ENCODE data around the gene PRADC1.
A peak's percentile ranks its signal among the peaks of the same experiment; 100 is the strongest.

The PRADC1 gene

DNA sequence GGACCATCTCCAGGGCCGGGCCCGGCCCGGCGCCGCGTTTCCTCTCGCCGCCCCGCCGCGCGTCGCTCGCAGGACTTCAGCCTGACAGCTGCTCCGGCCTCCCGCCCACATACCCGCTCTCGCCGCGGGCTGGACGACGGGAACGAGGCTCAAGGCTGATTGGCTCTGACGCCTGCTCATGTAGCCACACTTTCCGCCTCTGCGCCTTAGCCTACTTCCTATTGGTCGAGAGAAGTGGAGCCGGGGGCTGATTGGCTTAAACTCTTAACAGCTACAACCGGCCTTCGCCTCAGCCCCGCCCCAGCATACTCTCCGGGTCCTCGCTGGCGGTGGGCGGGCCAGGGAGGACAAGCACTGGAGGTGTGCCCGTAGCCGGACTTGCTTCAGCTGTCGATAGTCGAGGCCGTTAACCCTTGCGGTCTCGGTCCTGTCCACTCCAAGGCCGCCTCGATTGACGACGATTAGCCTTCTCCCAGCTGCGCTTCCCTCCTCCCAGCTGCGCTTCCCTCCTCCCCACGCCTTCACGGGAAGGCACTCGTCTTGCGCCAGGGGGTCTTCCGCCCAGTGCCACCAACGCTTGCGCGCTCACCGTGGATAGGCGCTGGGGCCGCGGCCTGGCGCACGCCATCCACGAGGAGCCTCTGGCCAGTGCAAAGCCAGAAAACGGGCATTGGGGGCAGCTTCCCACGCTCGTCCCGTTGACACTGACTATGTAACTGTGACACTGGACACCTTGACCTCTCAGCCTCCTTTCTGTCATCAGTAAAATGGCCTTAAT lies at the start of gene PRADC1:
Gene PRADC1 (minus strand): TSS at position 86 of the 778 bp plus-strand sequence. CDS start 79 bp downstream, at position 7.
- no peak for TF ChIP-seq CEBPB (IDR thresholded peaks at IDR 0.05)
- TF ChIP-seq USF1 (IDR thresholded peaks at IDR 0.05), result no peak
- TF ChIP-seq TCF12 (IDR thresholded peaks at IDR 0.05; ENCODE audit: low read depth), result no peak
- TF ChIP-seq, protein P1, sequence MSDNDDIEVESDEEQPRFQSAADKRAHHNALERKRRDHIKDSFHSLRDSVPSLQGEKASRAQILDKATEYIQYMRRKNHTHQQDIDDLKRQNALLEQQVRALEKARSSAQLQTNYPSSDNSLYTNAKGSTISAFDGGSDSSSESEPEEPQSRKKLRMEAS (IDR thresholded peaks at IDR 0.05), result peak; percentile 83; the same call in 1 of the 2 replicates
- peak; percentile 48; the same call in 1 of the 2 replicates for TF ChIP-seq YY1 (IDR thresholded peaks at IDR 0.05; ENCODE audit: low read depth)
- TF ChIP-seq RAD21 (IDR thresholded peaks at IDR 0.05; ENCODE audit: low read depth), result no peak
- TF ChIP-seq, protein P2, sequence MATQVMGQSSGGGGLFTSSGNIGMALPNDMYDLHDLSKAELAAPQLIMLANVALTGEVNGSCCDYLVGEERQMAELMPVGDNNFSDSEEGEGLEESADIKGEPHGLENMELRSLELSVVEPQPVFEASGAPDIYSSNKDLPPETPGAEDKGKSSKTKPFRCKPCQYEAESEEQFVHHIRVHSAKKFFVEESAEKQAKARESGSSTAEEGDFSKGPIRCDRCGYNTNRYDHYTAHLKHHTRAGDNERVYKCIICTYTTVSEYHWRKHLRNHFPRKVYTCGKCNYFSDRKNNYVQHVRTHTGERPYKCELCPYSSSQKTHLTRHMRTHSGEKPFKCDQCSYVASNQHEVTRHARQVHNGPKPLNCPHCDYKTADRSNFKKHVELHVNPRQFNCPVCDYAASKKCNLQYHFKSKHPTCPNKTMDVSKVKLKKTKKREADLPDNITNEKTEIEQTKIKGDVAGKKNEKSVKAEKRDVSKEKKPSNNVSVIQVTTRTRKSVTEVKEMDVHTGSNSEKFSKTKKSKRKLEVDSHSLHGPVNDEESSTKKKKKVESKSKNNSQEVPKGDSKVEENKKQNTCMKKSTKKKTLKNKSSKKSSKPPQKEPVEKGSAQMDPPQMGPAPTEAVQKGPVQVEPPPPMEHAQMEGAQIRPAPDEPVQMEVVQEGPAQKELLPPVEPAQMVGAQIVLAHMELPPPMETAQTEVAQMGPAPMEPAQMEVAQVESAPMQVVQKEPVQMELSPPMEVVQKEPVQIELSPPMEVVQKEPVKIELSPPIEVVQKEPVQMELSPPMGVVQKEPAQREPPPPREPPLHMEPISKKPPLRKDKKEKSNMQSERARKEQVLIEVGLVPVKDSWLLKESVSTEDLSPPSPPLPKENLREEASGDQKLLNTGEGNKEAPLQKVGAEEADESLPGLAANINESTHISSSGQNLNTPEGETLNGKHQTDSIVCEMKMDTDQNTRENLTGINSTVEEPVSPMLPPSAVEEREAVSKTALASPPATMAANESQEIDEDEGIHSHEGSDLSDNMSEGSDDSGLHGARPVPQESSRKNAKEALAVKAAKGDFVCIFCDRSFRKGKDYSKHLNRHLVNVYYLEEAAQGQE (IDR thresholded peaks at IDR 0.05; ENCODE audit: low read depth), result no peak
- TF ChIP-seq ZBTB7A (IDR thresholded peaks at IDR 0.05; ENCODE audit: low read depth), result no peak; the same call in 1 of the 2 replicates
- TF ChIP-seq EP300 (IDR thresholded peaks at IDR 0.05; ENCODE audit: borderline replicate concordance), result no peak
- TF ChIP-seq CREB1 (IDR thresholded peaks at IDR 0.05; ENCODE audit: low read depth), result peak; percentile 55
- peak; percentile 37; the same call in 1 of the 2 replicates for TF ChIP-seq TAF1 (IDR thresholded peaks at IDR 0.05; ENCODE audit: low read depth)
- peak; percentile 30; the same call in 1 of the 2 replicates for TF ChIP-seq FOXM1 (IDR thresholded peaks at IDR 0.05; ENCODE audit: borderline replicate concordance, low read depth)
- TF ChIP-seq EGR1 (IDR thresholded peaks at IDR 0.05), result peak; percentile 85
- TF ChIP-seq TEAD4 (IDR thresholded peaks at IDR 0.05), result peak; percentile 22; the same call in 1 of the 2 replicates
- TF ChIP-seq NFIC (IDR thresholded peaks at IDR 0.05), result peak; percentile 19

DNA sequence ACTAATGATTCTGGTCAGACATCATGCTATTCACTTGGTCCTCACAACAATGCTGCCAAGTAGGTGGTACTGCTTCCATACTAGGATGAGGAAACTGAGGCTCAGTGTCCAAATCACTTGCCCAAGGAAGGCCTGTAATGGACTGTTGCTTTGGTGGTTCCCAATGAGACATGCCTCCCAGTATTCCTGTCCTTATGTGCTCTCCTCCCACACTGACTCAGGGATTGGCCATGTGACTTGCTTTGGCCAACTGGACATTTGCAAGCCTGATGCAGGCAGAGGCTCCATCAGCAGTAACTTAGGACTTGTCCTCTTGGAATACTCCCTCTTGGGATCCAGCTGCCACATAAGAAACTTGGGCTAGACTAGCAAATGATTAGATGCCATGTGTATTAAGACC lies 48.2 kb upstream of the PRADC1 start:
- no peak for TF ChIP-seq TAF1 (IDR thresholded peaks at IDR 0.05; ENCODE audit: low read depth)
- peak; percentile 51 for TF ChIP-seq USF1 (IDR thresholded peaks at IDR 0.05)

- TF ChIP-seq EGR1 (IDR thresholded peaks at IDR 0.05), result no peak
- TF ChIP-seq, protein P2 (IDR thresholded peaks at IDR 0.05; ENCODE audit: low read depth), result peak; percentile 78
These were observed 46.8 kb upstream of the PRADC1 start for GRCh38 chr2:73279852-73280251.

- TF ChIP-seq CREB1 (IDR thresholded peaks at IDR 0.05; ENCODE audit: low read depth) (no peak), TEAD4 (IDR thresholded peaks at IDR 0.05) (no peak), FOXM1 (IDR thresholded peaks at IDR 0.05; ENCODE audit: borderline replicate concordance, low read depth) (no peak), YY1 (IDR thresholded peaks at IDR 0.05; ENCODE audit: low read depth) (no peak)
These were observed 39.2 kb upstream of the PRADC1 start for GRCh38 chr2:73272270-73272669.

DNA sequence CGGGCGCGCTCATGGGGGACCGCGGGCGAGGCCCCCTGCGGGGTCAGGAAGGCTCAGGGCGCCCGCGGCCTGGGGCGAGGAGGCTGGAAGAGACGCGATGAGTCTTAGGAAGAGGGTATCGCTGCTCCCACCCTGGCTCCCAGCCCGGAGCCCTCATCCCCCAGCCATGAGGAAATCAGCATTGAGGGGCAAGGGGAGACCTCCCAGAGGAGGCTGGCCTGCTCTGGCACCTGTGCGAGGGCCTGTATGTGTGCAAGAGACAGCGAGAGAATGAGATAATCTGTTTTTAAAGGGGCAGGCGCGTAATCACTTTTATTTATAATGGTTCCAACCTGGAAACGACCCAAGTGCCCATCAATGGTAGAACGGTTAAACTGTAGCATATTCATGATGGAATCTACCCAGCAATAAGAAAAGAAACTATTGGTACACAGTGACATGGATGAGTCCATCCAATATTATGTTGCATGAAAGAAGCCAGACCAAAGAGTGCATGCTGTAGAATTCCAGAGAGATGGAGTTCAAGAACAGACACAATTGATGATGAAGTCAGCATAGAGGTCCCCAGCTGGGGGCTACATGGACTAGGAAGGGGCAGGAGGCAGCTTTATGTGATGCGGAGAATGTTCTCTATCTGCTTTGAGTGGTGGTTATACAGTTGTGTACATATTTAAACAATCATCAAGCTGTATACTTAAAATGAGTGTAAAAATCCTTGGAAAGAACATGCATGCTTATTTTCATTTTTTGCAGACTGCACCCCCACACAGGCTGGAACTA lies 36.8 kb upstream of the PRADC1 start:
- no peak for TF ChIP-seq RAD21 (IDR thresholded peaks at IDR 0.05; ENCODE audit: low read depth)
- TF ChIP-seq, protein P1 (IDR thresholded peaks at IDR 0.05), result no peak
- TF ChIP-seq, protein P2 (IDR thresholded peaks at IDR 0.05; ENCODE audit: low read depth), result no peak
- no peak for TF ChIP-seq YY1 (IDR thresholded peaks at IDR 0.05; ENCODE audit: low read depth)
- no peak for TF ChIP-seq FOXM1 (IDR thresholded peaks at IDR 0.05; ENCODE audit: borderline replicate concordance, low read depth)
- no peak for TF ChIP-seq EGR1 (IDR thresholded peaks at IDR 0.05)
- no peak for TF ChIP-seq TAF1 (IDR thresholded peaks at IDR 0.05; ENCODE audit: low read depth)
- no peak for TF ChIP-seq ZBTB7A (IDR thresholded peaks at IDR 0.05; ENCODE audit: low read depth)
- no peak for TF ChIP-seq USF1 (IDR thresholded peaks at IDR 0.05)
- TF ChIP-seq TCF12 (IDR thresholded peaks at IDR 0.05; ENCODE audit: low read depth), result no peak
- no peak for TF ChIP-seq TEAD4 (IDR thresholded peaks at IDR 0.05)
- no peak for TF ChIP-seq NFIC (IDR thresholded peaks at IDR 0.05)
- no peak for TF ChIP-seq EP300 (IDR thresholded peaks at IDR 0.05; ENCODE audit: borderline replicate concordance)
- no peak for TF ChIP-seq CREB1 (IDR thresholded peaks at IDR 0.05; ENCODE audit: low read depth)
- no peak for TF ChIP-seq CEBPB (IDR thresholded peaks at IDR 0.05)
